Activated CD4-positive, alpha-beta T cell treated with anti-CD3 and anti-CD28 coated beads, Interleukin-2, amount 50 U/mL, for 1 hour (primary cell): ENCODE data around the gene NPEPL1.
"Not testable (repeated sequence)": the region's sequence is repeated elsewhere in the genome, so short reads cannot be mapped to it uniquely, and the experiment has no call there.

Experiments used
- DNase-seq: peaks from one replicate; pipeline ENCODE4 v3.0.0-alpha.2; 2020

The NPEPL1 gene

DNA sequence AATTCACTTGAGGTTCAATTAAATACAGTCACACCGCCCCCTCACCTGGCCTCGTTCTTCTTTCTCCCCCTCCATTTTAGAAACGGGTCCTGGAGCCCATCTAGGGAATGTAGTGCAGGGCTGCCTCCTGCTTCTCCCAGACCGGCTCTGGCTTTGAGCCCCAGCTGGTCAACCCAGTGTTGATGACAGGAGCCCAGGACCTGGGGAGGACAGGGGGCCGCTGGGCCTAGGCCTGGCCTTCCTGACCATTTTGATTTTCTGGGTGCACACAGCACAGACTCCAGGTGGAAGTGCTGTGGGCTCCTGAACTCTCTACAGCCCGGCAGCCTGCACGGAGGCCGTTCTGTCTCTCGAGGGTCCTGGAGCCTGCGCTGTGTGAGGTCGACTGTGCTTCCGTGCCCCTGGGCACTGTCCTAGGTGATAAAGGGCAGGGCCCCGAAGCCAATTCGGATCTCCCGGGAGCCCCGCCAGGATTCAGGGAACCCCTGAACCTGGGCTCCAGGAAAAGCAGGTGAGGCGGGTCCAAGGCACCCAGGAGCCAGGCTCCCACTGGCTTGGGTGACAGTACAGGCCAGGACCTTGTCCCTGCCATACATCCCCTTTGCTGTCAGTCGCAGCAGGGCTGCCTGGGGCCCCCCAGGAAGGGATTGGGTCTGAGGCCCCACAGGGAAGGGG, 23.3 kb downstream of the NPEPL1 start:
- no peak for DNase-seq

DNA sequence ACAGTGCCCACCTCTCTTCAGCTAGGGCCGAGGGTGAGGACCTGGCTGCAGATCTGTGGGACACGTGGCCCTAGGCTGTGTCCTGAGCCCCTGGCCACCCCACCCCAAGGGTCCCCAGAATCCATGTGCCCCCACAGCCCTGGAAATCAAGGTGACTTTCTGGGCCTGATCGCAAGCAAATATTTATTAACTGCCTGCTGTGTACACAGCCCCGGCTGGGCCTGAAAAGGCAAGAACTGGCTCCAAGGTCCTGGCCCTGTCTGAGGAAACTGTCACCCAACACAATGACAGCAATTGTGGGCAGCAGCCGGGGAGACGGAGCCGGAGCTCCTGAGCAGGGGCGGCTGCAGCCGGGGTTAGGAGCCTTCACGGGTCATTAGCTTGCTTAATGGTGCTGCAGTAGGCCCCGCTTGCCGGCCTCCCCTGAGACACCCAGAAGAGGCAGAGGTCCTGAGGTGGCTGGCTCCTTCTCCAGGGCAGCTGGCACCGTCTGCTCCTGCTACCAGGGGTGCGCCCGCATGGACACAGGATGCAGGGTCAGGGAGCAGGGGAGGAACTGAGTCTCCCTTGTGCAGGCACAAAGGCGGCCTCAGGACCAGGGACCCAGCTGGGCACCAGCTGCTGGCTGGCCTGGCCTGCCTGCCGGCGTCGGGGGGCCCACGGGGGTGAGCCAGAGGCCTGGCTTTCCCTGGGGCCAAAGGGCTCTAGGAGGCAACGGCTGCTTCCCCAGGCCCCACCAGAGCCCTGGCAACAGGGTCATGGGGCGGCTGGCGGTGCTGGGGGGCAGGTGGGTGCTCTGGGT, 24.1 kb downstream of the NPEPL1 start:
- DNase-seq = no peak

DNA sequence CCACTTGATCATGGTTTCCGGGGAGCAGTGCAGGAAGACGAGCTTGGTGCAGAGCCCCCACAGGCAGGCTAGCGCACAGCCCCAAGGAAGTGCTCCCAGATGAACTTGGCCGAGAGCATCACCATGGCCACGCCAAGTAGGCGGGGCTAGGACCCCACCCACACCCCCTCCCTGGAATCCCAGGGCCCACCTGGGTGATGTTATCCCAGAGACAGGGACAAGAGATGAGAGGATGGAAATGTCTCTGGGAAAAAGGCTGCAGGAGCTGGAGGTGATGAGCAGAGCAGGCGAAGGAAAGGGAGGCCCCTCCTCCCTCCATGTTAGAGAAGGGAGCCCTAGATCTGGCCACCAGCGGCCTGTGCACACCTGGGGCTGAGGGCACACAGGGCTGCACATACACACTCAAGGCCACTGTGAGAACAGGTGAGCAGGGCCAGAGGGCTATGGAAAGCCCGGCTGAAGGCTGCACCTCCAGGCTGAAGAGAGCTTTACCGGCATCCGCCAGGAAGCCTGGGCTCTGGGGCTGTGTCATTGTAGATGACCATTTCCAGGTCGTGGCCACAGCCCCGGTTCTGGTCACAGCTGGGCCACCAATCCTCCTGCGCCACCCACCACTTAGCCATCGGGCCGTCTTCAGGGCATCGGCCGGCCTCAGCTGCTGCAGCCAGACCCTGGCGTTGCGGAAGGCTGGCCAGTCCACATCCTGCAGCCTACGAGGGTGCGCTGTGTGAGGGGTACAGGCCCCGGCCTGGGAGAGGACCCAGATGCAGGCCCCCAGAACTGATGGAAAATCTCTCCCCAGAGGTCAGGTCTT, 24.9 kb downstream of the NPEPL1 start:
- DNase-seq = no peak

DNA sequence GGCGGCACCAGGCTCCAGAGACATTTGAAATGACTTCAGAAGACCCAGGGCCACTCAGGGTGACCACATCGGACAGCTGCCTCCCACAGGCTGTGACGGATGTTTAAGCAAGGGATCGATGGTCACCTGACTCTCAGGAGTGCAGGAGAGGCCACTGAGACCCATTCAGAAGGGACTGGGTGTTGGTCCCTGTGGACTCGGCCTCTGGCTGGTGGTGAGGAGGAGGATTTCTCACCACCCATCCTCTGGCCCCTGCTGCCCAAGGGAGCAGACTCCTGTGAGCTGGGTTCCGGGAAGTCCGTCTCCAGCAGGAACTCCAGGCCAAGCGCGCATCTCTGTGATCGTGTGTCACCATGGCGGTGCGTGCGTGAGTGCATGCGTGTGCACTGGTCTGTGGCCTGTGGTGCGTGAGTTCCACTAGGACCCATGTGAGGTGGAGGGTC, 25.5 kb downstream of the NPEPL1 start:
- DNase-seq = no peak

DNA sequence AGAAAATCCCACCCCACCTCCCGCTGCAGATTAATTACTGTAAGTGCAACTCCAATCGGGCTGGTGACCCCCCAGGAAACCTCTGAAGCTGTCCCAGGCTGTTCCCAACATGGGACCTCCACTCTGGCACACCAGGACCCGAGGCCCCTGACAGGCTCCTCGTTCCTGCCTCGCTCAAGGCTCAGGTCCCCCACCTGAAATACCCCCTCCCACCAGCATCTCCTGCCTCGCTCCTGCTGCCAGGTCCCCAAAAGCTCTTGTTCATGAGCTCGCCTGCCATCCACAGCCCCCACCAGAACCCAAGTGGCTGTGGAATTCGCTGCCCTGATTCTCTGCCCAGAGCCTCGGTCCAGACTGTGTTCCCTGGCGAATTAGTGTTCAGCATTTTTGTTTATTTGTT, 26.1 kb downstream of the NPEPL1 start:
- no peak for DNase-seq

DNA sequence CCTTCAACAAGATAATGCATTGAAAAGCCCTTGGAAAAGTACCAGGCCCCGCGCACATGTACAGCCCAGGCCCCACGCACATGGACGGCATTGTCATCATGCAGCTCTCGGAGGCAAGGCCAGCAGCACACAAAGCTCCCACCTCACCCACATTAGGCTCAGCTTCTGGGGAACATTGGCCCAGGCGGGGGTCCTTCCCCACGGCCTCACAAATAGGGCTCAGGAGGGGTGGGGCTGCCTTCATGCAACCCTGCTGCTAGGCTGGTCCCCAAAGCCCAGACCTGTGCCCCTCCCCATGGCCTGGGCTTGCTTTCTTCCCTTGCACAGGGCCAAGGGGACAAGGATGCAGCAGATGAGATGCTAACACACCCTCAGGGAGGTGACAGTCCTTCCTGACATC, 26.7 kb downstream of the NPEPL1 start:
- DNase-seq = no peak

DNA sequence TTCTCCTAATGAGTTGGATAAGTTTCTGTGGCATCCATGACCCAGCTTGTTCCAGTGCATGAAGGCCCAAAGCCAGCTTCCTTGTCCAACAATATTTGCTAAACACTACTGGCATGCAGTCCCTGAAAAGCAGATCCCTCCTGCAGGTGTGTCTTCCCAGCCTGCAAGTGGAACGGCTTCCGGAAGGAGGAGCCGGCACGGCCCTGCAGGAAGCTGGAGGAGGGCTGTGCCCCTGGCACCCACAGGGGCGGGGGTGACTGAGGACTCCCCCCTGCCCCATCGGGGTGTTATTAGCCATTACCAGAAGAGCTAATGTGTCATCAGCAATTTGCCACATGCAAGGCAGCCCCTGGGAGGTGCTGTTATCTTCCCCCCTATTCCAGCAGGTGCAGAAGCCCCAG, 27.4 kb downstream of the NPEPL1 start:
- DNase-seq = no peak

DNA sequence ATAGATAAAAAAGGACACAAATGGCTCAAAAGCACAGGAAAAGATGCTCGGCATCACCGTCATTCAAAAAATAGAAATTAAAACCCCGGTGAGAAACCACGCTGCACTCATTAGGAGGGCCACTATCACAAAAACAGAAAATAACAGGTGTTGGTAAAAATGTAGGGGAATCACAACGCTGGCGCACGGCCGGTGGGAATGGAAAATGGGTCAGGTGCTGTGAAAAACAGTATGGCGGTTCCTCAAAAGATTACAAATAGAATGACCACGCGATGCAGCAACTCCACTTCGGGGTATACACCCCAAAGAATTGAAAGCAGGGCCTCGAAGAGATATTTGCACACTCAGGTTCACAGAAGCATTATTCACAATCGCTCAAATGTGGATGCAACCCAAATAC, 28.3 kb downstream of the NPEPL1 start:
- no peak for DNase-seq

DNA sequence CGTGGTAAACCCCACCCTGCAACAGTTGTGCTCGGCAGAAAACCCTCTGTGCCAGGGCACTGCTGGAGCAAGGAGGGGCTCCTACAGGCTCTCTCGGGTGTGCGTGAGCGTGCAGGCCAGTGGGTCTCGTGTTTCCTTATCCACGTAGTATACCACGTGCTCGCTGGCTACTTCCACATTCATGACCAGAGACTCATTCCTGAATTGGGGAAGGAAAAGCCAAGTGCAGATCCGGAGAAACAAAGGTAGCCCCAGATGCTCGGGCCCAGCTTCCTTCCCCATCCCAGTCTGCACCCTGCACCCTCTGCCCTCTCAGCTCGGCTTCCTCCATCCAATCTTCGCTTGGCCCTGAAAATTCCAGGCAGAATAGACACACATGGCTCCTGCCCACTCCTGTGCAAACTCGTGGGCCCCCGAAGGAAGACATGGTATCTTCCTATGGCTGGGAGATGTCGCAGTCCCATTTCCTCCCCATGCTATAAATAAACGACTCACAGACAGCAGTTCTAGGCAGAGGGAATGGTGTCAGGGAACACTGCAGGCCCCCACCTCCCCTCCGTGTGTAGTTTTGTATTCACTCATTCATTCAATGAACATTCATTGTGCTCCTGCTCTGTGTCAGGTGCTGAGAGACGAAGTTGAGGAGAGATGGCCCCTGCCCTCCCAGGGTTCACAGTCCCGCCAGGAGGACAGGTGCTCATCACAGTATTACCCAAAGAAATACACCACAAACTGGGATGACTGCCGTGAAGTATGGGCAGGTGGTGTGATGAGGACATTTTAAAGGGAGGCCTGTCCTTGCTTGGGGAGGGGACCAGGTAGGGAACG, 29.6 kb downstream of the NPEPL1 start:
- no peak for DNase-seq

DNA sequence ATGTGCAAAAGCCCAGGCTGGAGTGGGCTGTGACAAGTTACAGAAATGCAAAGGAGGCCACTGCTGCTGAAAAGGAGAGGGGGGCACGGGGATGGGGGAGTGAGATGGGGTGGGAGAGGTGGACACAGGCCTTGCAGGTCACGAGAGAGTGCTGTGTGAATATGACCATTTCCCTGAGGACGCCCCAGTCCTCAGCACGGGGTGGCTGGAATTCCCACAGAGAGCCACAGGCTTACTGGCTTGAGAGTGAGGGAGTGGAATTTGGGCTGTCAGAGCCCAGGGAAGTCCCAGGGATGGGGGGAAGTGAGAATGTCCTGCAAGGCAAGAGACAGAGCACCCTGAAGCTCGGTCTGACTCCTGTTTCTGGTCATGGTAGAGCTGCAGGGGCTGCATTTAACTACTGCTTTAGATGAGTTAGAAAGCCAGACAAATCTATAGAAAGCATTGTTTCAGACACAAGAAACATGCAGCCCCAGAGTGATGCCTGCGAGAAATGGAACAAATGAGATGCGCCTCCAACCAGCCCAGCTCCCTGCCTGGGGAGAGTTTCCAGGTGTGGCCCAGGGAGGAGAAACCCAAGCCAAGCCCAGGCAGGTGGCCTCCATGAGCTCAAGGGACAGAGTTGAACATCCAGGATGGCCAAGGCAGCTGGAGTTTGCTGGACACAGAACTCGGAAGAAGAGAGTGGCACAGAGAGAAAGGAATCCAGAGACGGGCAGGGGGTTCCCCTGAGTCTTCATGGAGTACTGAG, 30.5 kb downstream of the NPEPL1 start:
- DNase-seq = no peak

DNA sequence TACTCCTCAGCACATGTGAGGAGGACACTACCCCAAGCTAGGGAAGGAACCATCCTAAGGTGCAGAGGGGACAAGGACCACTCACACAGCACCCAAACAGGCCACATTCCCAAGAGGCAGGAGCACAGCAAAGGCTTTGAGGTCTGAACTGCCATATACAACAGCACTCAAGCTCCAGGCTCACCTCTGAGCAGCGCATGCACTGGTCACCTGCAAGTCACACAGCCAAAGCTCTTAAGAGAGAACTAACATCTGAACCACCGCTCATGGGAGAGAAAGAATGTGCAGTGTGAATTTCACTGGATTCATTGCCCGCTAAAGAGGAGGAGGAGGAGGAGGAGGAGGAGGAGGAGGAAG, 31.0 kb downstream of the NPEPL1 start:
- DNase-seq = no peak

DNA sequence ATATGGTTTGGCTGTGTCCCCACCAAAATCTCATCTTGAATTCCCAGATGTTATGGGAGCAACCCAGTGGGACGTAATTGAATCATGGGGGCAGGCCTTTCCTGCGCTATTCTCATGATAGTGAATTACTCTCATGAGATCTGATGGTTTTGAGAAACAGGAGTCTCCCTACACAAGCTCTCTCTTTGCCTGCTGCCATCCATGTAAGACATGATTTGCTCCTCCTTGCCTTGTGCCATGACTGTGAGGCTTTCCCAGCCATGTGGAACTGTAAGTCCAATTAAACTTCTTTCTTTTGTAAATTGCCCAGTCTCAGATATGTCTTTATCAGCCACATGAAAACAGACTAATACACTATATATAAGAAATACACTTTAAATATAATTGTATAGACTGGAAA, 33.6 kb downstream of the NPEPL1 start:
- DNase-seq = not testable (repeated sequence)

DNA sequence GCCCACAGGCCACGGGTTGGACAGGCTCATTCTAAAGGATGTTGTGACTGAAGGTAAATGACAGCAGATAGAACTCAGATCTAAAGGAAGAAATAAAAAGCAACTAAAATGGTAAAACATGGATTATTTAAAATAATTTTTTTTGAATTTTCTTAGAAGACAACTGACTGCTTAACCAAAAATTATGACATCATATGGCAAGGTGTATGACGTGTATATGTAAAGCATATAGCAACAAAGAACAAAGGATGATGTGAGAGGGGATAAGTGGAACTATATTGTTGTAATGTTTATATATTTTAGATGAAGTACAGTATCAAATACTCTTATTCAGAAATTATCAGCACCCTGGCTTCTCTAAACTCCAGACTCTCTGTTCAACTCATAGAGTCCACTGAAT, 38.6 kb downstream of the NPEPL1 start:
- DNase-seq = no peak

DNA sequence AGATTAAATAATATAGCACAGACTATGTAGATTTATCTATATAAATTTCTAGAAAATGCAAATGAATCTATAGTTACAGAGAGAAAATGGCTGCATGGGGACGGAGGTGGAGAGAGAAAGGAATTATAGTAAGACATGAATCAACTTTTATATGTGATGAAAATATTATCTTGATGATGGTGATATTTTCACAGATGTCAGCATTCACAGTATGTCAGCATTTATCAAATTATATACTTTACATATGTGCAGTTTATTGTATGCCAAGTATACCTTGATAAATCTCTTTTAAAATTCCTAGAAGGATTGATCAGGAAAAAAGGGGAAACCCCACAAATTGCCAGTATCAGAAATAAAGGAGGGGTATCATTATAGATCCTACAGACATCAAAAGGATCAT, 44.6 kb downstream of the NPEPL1 start:
- no peak for DNase-seq

DNA sequence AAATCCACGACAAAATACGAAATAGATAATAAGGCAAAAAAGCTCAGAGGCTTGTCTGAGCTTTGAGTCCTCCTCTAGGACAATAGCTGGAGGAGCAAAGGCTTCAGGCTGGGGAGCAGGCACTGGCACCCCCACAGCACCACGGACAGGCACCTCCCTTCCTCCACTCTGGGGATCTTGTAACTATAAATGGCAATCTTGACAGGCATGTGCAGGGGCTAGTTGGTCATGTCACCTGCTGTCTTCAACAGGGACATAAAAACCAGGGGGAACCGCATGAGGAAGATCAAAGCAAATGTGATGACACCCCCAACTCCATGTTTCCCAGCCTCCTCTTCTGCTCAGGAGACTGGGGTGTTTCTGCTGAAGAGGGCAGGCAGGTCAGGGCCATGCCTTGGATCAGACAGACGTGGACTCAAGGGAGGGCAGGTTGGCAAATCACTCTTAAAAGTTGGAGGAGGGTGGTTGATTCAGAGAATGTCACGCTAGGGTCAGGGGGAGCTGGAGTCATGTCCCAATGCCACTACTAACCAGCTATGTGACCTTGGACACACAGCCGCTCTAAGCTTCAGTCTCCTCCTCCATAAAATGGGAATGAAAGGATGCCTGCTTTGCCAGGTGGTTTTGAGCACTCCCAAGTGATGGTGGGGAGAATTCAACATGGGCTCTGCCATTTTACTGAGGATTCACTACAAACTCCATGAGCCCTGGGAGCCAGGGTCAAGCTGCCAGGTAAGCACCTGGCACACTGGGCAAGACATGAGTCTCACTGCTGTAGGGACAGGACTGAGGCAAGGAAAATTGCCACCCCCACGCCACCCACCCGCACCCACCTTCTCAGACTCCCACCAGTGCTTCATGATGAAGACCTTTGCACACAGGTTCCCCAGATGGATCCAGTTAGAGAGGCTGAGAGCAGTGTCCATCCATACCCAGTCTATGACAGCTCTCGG, 48.0 kb downstream of the NPEPL1 start:
- DNase-seq = no peak

DNA sequence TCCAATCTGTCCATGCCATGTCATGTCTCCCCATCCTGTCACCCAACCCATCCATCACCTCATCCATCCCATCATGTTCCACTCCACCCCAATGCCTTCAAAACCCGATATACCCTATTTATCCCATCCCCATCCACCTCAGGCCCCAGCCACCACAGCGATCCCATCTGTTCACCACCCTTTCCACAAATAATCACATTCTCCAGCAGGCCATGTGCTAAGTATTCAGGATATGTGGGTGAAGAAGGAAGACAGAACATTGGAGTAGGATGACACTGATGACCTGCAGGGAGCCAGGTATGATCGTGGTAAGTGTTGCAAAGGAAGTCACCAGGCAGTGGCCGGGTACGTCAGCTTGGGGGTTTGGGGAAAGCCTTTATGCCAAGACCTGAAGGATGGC, 48.8 kb downstream of the NPEPL1 start:
- no peak for DNase-seq

DNA sequence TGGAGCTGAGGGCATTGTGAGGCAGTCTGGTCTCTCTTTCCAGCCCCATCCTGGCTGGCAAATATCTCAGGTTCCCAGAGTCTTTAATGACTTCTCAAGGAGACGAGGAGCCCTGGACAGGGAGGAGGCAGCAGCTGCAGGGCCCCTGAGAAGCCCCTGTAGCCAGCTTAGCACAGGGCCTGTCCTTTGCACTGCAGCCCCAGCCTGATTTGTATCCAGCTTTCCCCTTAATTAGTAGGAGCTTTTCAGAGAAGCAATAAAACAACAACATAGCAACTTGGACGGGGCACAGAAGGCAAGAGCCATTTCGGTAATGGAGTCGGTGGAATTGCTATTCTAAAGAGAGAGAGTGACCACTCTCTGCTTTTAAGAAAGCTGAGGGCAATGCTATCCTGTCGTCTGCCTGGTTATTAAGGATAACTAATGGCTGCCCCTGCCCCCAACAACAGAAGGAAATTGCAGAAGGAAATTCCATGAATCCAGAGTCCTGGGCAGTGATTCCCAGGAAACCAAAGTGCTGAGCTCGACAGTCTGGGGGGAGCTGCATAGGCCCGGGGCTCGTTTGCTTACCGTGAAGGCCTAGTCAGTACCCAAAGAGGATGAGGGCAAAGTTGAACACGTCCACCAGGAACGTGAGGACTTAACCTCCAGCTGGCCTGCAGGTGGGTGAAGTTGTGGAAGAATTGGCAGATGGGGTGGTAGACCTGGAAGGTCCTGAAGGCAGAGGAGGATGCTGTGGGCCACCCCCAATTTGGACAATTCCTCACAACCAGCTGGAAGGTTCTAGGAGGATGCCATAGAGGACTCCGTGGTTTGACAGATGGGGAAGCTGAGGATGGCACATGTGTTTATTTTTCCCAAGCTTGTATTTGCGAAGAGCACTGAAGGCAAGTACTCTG, 50.3 kb downstream of the NPEPL1 start:
- DNase-seq = no peak

DNA sequence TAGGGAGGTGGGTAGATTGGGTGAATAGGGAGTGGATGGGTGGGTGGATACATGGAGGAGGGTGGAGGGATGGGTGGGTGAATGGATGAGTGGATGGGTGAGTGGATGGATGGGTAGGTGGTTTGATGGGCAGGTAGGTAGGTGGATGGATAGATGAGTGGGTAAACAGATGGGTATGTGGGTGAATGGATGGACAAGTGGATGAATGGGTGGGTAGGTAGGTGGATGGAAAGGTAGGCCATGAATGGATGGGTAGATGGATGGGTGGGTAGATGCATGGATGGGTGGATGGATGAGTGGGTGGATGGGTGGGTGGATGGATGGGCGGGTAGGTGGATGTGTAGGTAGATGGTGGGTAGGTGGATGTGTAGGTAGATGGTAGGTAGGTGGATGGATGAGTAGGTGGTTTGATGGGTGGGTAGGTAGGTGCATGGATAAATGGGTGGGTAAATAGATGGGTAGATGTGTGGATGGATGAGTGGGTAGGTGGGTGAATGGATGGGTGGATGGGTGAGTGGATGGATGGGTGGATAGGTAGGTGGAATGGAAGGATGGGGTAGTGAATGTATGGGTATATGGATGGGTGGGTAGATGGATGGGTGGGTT, 51.4 kb downstream of the NPEPL1 start:
- no peak for DNase-seq

DNA sequence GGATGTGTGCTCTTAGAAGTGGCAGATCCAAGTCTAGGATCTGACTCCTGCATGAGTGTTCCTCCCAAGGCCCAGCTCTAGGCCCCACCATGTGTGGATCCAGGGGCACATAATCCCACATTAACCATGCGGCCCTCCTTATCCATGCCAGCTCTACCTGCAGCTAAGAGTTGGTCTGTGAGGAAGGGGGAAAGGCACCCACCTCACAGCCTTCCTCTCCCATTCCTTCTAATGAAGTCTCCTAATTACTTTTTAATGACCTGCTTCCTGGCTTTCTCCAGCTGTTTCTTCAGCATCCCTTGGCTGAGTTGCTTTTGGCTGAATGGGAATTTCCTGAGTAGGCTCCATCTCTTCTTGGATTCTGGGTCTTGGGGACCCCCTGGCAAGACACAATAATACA, 52.2 kb downstream of the NPEPL1 start:
- no peak for DNase-seq
